Stimulated activated naive CD4-positive, alpha-beta T cell treated with Interleukin-2 at 50 U/mL for 16 hours (primary cell): Measurements from ENCODE around the gene BTBD6.
A peak's percentile ranks its signal among the peaks of the same experiment; 100 is the strongest.

Experiments
- DNase-seq: peaks from one replicate; lab custom pipeline; 2025; lab: John Stamatoyannopoulos, UW

BTBD6 gene

DNA sequence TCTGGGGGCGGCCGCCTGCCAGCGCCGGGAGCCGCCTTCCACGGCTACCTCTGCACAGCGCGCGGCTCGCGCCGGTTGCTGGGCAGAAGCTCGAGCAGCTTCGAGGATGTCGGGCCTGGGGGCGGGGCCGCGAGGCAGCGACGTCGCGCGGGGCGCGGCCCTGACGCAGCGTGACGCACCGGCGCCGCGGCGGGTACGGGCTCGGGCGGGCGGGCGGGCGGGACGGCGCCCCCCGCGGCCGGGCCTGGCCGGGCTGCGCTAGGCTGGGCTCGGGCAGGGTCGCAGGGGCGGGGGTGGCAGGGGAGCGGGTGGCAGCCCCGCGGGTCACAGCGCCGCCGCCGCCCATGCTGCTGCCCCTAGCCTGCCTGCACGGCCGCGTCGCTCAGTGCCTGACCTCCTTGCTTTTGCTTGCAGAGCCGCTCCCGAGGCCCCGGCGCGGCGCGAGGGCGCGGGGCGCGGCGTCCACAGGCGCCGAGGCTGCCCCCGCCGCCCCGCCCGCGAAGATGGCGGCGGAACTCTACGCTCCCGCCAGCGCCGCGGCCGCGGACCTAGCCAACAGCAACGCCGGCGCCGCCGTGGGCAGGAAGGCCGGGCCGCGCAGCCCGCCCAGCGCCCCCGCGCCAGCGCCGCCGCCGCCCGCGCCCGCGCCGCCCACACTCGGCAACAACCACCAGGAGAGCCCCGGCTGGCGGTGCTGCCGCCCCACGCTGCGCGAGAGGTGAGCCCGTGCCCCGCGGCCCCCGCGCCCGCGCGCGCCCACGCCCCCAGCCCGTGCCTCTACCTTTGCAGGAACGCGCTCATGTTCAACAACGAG lies at the start of gene BTBD6:
BTBD6 (plus strand) TSS at position 166 of the 814 bp plus-strand sequence; CDS start at position 345, 179 bp downstream.
- DNase-seq, result peak; percentile 85

GRCh38 chr14:105198588-105198987 lies 49.7 kb upstream of the BTBD6 start:
- DNase-seq, result no peak

- DNase-seq, result no peak
Observed at GRCh38 chr14:105199093-105199492, 49.2 kb upstream of the BTBD6 start.

DNA sequence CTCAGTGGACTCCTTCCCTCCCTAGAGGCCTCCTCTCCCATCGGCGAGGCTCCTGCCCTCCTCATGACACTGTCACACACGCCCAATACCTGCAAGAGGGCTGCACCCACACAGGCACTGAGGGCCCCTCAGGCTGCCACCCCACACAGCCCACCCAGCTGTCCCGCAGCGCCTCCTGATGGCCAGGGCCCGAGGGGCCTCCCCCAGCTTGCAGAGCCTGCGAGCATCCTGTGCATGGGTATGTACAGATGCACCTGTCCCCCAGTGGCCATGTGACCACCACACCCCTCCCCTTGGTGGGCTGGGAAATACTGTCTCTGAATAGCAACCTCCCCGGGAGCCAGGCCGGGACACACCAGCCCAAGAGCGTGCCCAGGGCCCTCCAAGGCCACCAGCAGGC lies 48.3 kb upstream of the BTBD6 start:
- DNase-seq, result no peak

DNA sequence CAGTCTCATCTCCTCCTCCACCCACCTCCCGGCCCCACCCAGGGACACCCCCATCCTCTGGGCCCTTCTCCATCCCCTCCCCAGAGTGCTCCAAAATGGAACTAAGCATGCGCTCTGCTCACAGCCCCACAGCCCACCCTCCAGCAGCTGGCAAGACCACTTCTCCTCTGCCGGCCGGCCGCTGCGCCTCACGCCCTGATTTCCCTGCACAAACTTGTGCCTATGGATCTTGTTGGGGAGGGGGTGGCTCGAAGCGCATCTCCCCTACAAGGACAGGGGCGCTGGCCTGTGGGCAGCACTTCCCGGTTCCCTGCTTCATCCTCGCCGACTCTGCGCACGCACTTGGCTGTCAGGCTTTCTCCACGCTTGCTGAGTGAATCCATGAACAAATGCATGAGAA lies 47.7 kb upstream of the BTBD6 start:
- DNase-seq, result no peak

- DNase-seq, result no peak
Observed at GRCh38 chr14:105201156-105201924, 47.0 kb upstream of the BTBD6 start.

GRCh38 chr14:105201925-105202513 lies 46.3 kb upstream of the BTBD6 start:
- no peak for DNase-seq

GRCh38 chr14:105203057-105203531 lies 45.2 kb upstream of the BTBD6 start:
- DNase-seq, result no peak

- no peak for DNase-seq
Observed at GRCh38 chr14:105203701-105204100, 44.6 kb upstream of the BTBD6 start.

- no peak for DNase-seq
Observed at GRCh38 chr14:105204206-105204930, 44.0 kb upstream of the BTBD6 start.

- no peak for DNase-seq
Observed at GRCh38 chr14:105204931-105205672, 43.2 kb upstream of the BTBD6 start.

- DNase-seq, result no peak
Observed at GRCh38 chr14:105205673-105206208, 42.6 kb upstream of the BTBD6 start.

DNA sequence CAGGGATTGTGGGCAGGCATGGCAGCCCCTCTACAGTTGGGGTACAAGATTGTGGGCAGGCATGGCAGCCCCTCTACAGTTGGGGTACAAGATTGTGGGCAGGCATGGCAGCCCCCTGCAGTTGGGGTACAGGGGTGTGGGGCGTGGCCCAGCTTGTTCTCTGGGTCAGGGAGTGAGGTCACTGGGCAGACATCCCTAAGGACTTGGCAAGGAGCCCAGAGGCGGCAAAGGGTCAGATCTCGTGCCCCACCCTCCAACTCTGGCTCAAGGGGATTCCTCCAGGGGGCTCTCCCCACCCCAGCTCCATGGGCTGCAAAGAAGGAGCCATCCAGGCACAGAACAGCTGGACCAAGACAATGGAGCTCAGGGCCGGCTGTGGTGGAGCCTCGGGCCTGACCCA lies 41.5 kb upstream of the BTBD6 start:
- DNase-seq, result no peak

GRCh38 chr14:105207460-105207901 lies 40.9 kb upstream of the BTBD6 start:
- DNase-seq, result no peak

GRCh38 chr14:105207996-105208737 lies 40.2 kb upstream of the BTBD6 start:
- no peak for DNase-seq

DNA sequence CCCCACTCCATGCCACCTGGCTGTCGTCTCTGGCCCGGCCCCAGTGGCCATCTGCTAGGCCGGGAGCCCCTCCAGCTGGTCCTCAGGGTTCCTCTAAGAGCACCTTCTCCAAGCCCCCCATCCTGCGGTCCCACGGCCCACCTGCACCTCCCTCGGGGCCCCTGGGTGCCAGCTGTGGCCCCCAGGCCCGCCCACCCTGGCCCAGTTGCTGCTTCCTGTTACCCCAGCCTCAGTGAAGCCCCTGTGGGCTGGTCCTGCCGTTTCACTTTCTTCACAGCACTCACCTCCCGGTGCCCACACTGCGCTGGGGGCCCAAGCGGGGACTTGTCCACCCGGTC lies 39.6 kb upstream of the BTBD6 start:
- DNase-seq, result no peak

DNA sequence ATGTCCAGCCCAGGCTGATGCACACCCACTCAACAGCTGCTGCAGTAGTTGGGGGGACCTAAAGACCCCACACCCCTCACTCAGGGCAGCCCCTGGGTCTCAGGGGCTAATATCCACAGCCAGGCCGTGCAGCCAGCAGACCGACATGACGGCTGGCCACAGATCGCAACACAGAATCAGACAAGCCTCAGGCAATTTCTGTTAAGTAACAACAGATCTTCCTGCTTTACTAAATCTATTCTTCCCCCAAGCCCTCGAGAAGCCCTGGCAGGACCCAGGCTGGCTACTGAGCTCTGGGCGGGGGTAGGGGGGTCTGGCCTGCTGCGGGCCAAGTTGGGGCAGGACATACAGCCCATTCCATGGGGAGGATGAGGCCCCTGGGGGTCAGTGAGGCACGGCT lies 39.2 kb upstream of the BTBD6 start:
- DNase-seq, result no peak

DNA sequence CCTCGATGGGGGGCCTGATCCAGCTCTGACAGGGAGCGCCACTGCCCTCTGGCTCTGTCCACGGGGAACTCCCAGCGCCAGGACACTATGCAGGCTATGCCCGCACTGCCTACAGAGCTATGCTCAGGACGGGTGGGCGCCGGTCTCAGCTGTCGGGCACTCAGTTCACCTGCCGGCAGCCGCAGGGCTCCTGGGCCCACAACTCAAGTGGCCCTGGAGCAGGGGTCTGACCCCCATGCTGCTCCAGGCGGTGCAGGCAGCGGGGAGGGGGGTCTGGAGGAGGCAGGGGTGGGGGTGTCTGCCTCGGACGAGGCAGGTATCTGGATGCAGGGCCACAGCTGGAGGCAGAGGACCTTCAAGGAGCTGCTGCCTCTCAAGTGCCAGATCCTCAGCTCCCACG lies 38.7 kb upstream of the BTBD6 start:
- no peak for DNase-seq

DNA sequence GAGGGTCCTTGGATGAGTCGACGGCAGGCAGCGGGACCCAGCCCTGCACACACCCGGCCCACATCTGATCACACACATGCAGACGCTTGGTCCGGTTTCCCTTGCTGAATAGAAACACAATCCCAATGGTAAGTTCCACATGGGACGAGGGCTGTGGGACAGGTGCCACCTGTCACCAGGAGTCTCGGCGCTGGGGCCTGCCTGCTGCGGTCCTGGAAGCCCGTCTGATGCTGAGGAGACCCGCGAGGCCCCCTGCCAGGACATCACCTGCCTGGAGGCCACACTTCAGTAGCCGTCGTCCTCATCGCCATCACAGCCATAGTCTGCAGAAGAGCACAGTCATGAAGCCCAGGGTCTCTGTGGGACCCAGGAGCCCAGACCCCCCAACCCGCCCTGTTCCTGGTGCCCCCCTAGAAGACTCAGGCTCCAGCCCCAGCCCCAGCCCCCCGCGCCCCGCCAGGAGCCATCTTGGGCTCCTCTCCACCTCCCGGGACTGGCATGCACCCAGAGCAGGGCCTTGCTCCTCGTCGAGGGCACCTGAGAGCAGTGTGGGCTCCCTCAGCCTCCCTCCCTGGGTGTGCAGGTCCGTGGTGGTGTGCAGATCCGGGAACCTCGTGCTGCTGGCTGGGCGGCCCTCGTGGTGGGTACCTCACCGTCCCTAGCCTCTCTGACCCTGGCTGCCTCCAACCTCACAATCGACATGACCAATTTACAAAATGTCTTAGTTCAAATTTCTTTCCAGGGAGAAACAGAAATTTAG lies 37.9 kb upstream of the BTBD6 start:
- DNase-seq, result no peak
